ENCODE measurements around the gene DNAAF5.

The DNAAF5 gene

GRCh38 chr7:772861-773621 is 46.5 kb downstream of the DNAAF5 start:
- DNase-seq (ENCODE audit: low read depth): no peak
- no peak overlapping the region for H3K4me3 ChIP-seq (ENCODE audit: low read length)
- no peak for TF ChIP-seq CTCF (conservative IDR thresholded peaks at IDR 0.05; ENCODE audit: low read length)

GRCh38 chr7:773622-773915 is 47.1 kb downstream of the DNAAF5 start:
- DNase-seq (ENCODE audit: low read depth): no peak
- H3K4me3 ChIP-seq (ENCODE audit: low read length): no peak overlapping the region
- TF ChIP-seq CTCF (conservative IDR thresholded peaks at IDR 0.05; ENCODE audit: low read length): no peak

- peak; percentile 16 for DNase-seq (ENCODE audit: low read depth)
- H3K4me3 ChIP-seq (ENCODE audit: low read length): no peak overlapping the region
- TF ChIP-seq CTCF (conservative IDR thresholded peaks at IDR 0.05; ENCODE audit: low read length): peak; percentile 67
Observed at GRCh38 chr7:774161-775109, 47.9 kb downstream of the DNAAF5 start.

GRCh38 chr7:776381-776780 is 49.9 kb downstream of the DNAAF5 start:
- no peak for TF ChIP-seq CTCF (conservative IDR thresholded peaks at IDR 0.05; ENCODE audit: low read length)
- no peak for DNase-seq (ENCODE audit: low read depth)

GRCh38 chr7:776992-777727 is 50.7 kb downstream of the DNAAF5 start:
- TF ChIP-seq CTCF (conservative IDR thresholded peaks at IDR 0.05; ENCODE audit: low read length): no peak
- DNase-seq (ENCODE audit: low read depth): no peak
- no peak overlapping the region for H3K4me3 ChIP-seq (ENCODE audit: low read length)

More at GRCh38 chr7:776381-776780, 49.9 kb downstream of the DNAAF5 start:
- H3K4me3 ChIP-seq (ENCODE audit: low read length): no peak overlapping the region

GRCh38 chr7:777728-778078 is 51.2 kb downstream of the DNAAF5 start:
- H3K4me3 ChIP-seq (ENCODE audit: low read length): no peak overlapping the region
- no peak for TF ChIP-seq CTCF (conservative IDR thresholded peaks at IDR 0.05; ENCODE audit: low read length)
- DNase-seq (ENCODE audit: low read depth): no peak

Measured in AG10803 (cell line).